C4-2B (cell line): ENCODE results near the gene STX2.

Experiments used
- ZFX ChIP-seq: fragments of 450-650 bp; IDR thresholded peaks from 2 replicates; pipeline ENCODE4 v1.6.1; 2017
- TF ChIP-seq, protein P1 (sequence below): fragments of 450-650 bp; conservative IDR thresholded peaks from 2 replicates; pipeline ENCODE4 v1.5.1; 2017; ENCODE audit warnings: mild to moderate bottlenecking

DNA sequence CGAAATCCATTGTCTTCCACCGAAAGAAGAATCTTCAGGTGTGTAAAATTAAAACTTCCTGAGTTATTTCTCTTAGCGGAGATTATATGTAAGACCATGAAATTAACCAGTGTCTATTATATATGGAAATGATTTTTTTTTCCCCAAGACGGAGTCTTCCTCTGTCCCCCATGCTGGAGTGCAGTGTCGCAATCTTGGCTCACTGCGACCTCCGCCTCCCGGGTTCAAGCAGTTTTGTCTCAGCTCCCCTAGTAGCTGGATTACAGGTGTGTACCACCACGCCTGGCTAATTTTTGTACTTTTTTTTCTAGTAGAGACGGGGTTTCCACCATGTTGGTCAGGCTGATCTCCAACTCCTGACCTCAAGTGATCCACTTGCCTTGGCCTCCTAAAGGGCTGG is 35.6 kb upstream of the STX2 start:
- TF ChIP-seq, protein P1, sequence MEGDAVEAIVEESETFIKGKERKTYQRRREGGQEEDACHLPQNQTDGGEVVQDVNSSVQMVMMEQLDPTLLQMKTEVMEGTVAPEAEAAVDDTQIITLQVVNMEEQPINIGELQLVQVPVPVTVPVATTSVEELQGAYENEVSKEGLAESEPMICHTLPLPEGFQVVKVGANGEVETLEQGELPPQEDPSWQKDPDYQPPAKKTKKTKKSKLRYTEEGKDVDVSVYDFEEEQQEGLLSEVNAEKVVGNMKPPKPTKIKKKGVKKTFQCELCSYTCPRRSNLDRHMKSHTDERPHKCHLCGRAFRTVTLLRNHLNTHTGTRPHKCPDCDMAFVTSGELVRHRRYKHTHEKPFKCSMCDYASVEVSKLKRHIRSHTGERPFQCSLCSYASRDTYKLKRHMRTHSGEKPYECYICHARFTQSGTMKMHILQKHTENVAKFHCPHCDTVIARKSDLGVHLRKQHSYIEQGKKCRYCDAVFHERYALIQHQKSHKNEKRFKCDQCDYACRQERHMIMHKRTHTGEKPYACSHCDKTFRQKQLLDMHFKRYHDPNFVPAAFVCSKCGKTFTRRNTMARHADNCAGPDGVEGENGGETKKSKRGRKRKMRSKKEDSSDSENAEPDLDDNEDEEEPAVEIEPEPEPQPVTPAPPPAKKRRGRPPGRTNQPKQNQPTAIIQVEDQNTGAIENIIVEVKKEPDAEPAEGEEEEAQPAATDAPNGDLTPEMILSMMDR, result no peak
- TF ChIP-seq ZFX, result no peak
